ENCODE results near the gene PRKAR1A.
"Not testable (repeated sequence)": the region's sequence is repeated elsewhere in the genome, so short reads cannot be mapped to it uniquely, and the experiment has no call there.

Gene PRKAR1A

GRCh38 chr17:68511671-68512246 is 471 bp upstream of the PRKAR1A start:
- DNase-seq, result peak; percentile 80 to 81

- no peak for DNase-seq
These were observed 787 bp downstream of the PRKAR1A start for GRCh38 chr17:68512960-68513474.

DNA sequence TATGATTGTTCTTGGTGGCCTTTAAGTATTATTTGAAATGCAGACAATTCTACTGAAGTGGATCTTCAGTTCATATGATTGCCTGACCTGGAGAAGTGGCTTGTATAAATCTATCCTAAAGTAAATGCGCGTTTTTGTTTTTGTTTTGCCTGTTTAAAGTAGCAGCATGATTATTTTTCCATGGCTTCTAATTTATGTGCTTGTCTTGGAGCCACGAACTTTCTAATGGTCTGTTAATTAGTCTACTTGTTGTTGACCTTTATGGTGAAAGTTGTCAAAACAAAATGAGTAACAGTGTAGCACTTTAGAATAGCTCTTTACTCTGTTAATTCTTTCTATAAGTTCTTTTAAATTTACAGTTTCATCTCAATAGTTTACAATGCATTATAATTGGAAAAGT is 1.7 kb downstream of the PRKAR1A start:
- DNase-seq, result no peak

DNA sequence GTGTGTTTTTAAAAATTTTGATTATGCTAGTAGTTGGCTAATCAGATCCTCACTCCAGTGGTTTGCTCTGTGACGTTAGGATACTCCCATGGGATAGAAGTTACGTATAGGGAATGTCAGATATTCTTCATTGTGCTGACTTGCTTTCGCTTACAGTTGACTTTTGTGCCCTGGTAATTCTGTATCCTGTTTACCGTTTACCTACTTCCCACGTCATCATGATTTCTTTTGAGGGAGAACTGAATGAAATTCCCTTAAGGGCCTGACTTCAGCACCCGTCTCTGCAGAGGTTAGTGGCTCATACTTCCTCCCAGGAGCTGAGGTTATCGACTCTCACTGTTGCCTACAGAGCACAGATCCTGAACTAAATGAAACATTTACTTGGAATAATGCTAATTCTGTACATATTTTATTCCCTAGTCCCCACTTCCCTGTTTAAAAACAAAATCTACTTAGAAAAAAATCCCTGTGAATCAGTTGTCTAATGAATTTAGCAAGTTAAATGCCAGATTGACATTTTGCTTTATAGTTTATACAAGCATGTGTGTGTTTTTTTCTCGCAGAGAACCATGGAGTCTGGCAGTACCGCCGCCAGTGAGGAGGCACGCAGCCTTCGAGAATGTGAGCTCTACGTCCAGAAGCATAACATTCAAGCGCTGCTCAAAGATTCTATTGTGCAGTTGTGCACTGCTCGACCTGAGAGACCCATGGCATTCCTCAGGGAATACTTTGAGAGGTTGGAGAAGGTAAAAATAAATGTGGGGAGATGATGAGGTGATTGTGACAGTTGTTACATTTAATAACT is 2.8 kb downstream of the PRKAR1A start:
- no peak for DNase-seq

DNA sequence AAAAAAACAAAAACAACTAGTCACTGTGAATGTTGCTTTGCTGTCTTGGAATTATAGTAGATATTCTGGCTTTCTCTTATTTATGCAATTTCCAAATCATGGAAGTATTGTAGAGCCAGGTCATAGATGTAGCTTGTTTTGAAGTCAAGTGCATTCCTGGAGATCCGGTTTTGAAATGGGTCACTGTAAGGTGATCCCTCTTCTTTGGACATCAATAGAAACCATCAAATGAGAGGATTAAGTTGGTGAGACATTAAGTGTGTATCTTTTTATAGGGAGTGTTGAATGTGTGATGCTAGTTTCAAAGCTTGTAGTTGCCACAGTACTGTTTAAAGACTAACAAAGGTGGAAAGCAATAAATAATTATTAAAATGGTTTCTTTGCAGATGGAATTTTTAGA is 4.5 kb downstream of the PRKAR1A start:
- DNase-seq, result no peak

- not testable (repeated sequence) for DNase-seq
These were observed 5.4 kb downstream of the PRKAR1A start for GRCh38 chr17:68517605-68518004.

- DNase-seq, result no peak
These were observed 6.0 kb downstream of the PRKAR1A start for GRCh38 chr17:68518063-68518815.

GRCh38 chr17:68519051-68519450 is 6.8 kb downstream of the PRKAR1A start:
- not testable (repeated sequence) for DNase-seq

DNA sequence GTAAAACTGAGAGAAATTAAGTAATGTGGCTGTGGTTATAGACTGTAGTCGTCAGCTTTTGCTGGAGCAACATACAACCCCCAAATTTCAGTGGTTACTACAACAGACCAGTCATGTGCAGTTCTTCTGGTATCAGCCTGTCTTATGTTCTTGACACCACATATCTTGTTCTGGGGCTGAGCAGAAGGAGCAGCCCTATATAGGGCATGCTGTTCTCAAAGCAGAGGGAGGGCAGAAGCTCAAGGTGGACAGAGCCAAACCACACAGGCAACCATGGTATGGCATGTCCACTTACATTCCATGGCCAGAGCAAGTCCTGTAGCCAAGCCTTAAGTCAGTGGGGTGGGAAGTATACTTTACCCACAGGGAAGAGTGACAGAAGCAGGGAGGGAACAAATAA is 7.7 kb downstream of the PRKAR1A start:
- no peak for DNase-seq

DNA sequence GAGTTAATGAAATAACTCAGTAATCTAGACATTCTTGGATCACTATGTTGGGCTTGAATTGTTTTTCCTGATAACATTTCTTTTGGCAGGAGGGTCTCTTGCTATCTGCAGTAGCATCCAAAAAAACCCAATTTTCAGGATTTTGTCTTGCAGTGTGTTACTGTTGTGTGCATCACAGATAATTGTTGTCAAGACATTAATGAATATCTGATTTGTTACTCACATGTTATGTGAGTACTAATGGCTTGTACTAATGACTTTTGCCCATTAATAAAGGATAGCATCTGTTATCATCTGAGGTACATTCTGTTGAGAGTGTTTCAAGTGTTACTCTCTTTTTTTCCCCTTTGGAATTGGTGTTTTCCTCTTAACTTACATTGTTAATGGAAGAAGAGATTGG is 10.0 kb downstream of the PRKAR1A start:
- DNase-seq, result no peak

DNA sequence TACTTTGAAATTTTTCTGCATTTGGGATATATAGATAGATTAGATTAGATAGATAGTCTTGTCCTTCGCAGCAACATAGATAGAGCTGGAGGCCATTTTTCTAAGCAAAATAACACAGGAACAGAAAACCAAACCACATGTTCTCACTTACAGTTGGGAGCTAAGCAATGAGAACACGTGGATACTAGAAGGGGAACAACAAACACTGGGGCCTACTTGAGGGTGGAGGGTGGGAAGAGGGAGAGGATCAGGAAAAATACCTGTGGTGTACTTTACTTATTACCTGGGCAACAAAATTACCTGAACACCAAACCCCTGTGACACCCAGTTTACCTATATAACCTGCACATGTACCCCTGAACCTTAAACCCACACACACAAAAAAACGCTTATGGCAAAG is 14.3 kb downstream of the PRKAR1A start:
- DNase-seq, result no peak

DNA sequence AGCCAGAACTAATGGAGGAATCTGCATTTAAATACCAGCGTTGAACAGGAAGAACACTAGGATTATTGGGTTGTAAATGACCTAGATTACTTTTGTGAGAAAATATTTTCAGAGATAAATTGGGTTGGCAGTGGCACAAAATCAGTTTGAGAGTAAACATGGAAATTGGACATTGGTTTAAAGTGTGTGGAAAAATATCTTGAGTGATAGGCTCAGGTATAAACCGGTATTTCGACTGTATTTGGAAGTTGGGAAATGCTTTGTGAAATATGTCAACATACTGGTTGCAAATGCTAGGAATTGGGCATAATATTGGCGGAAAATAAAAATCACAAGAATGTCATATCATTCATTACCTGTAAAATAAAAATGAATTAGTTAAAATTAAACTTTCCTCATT is 15.1 kb downstream of the PRKAR1A start:
- no peak for DNase-seq

DNA sequence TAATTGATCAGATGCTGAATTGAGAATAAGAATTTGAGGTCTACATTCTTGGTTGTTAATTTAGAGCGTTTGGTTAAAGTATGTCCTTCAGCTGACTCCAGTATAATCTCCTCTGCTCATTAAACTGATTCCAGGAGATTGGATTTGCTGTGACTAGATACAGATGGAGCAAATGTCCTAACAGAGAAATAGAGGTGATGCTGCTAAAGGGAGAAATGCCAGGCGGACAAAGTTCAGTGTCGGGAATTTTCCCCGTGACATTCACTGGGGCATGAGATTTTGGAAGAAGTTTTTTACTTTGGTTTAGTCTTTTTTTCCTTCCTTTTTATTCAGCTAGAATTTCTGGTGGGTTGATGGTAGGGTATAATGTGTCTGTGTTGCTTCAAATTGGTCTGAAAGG is 19.0 kb downstream of the PRKAR1A start:
- no peak for DNase-seq

DNA sequence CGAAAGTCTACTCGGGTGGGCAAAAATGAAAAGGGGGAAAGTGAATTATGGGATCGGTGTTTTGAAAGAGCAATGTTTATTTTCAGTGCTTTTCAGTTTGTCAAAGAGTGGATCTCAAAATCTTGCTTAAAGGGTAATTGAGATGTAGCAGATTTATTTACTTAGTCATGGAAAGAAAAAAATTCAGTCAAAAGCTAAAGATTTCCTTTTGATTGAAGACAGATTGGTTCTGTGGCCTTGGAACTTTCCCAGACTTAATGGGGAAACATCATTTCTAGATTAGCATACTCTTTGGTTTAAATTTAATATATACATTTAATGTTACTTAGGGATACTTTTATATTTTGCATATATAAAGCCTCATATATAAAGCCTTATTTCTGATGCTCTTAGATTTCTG is 20.6 kb downstream of the PRKAR1A start:
- DNase-seq, result no peak

GRCh38 chr17:68533887-68534694 is 21.9 kb downstream of the PRKAR1A start:
- no peak for DNase-seq

- no peak for DNase-seq
These were observed 22.5 kb downstream of the PRKAR1A start for GRCh38 chr17:68534695-68535088.

- DNase-seq, result no peak
These were observed 23.7 kb downstream of the PRKAR1A start for GRCh38 chr17:68535922-68536321.

- peak in 1 of 2 donors; percentile 14 for DNase-seq
These were observed 27.6 kb downstream of the PRKAR1A start for GRCh38 chr17:68539548-68540467.

DNA sequence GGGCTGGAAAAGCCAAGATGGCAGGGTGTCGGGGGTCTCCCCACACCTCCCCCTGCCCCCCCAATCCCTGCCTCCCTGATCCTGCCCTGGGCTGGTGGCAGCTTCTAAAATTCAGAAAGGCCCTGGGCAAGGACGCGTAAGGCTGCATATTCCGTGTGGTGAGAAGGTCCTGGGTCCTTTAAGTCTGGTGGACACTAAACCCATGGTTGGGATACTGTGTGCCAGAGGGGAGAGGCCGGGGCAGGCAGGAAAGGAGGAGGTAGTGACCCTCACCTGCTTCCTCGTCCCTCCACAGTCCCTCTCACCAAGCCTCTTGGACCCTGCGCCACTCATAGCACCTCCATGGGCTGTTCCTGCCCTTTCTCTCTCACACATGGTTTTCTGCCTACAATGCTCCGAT is 28.8 kb downstream of the PRKAR1A start:
- DNase-seq, result no peak

GRCh38 chr17:68541816-68542215 is 29.6 kb downstream of the PRKAR1A start:
- DNase-seq, result no peak

DNA sequence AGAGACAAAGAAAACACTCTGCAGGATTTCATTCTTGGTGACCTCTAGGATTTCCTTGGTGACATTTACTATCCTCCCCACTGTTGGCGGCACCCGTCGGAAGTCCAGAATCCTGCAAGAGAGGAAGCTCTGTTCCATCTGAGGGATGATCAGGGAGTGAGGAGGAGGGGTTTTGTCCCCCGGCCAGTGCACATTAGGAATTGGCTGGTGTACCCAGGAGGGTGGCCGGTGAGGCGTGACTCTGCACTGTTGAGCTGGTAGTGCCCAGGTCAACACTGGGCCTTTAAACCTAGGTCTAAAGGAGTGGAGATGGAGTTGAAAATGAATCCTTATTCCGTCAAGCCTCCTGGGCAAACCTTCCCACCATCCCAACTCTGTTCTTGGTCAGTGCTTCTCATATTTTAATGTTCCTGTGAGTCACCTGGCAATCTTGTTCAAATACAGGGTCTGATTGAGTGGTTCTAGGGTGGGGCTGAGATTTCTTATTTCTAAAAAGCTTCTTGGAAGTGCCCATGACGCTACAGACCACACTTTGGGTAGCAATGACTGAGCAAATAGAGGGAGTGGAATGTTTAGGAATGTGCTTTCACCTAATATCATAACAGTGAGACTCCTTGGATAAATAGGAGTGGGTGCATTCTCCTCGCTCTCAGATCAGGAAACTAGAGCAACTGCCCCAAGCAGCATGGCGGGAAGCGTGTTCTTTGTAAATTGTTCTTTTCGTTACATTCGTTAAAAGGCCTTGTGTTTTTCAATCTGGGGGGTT is 30.7 kb downstream of the PRKAR1A start:
- no peak for DNase-seq
